Nephron (organoid): Measurements from ENCODE around the gene GALNTL6.
A peak's percentile ranks its signal among the peaks of the same experiment; 100 is the strongest.

ENCODE experiments used
- H3K27ac Mint-ChIP-seq, 3 experiments: 2 replicates each; pipeline ENCODE4 v1.8.0; 2020; ENCODE audit warnings: mixed read lengths in 3 of 3, mild to moderate bottlenecking in 2 of 3, moderate library complexity in 1 of 3
- H3K27me3 Mint-ChIP-seq: 2 replicates; pipeline ENCODE4 v1.8.0; 2021; ENCODE audit warnings: low read depth, mild to moderate bottlenecking, moderate library complexity, mixed read lengths
- H3K36me3 Mint-ChIP-seq: 2 replicates; pipeline ENCODE4 v1.8.0; 2020; ENCODE audit warnings: low read depth, mixed read lengths
- H3K4me1 Mint-ChIP-seq: 2 replicates; pipeline ENCODE4 v1.8.0; 2020; ENCODE audit warnings: mixed read lengths
- H3K4me3 Mint-ChIP-seq, 3 experiments: 2 replicates each; pipeline ENCODE4 v1.8.0; 2020; ENCODE audit warnings: mild to moderate bottlenecking in 3 of 3, mixed read lengths in 3 of 3, moderate library complexity in 2 of 3
- H3K9me3 Mint-ChIP-seq: 2 replicates; pipeline ENCODE4 v1.8.0; 2020; ENCODE audit warnings: mixed read lengths
- TF ChIP-seq, protein P1 (sequence below), 3 experiments: fragments of 200-600 bp; sonication (generic); IDR thresholded peaks; one replicate each; pipeline ENCODE4 v1.5.0; 2021; ENCODE audit warnings: antibody characterized with exemption in 3 of 3; ENCODE audit not compliant: unreplicated experiment in 3 of 3

Gene GALNTL6

DNA sequence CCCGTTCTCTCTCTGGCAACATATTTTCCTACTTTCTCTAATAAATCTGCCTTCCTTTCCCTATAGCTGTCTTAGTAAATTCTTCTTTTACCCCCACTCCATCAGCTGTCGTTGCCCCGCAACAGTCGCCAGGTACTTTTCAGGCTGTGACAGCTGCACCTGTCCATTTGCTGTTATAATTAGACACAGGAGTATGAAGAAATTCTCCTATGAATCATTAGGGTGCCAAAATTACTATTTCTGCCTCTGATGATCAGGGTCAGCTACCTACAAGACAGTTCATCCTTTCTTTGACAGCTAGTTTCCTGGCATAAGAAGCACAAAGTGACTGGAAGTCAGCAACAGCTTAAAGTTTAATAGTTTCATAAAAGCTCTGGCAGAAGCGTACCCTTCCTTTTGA lies 19.5 kb upstream of the GALNTL6 start:
- no peaks in the 10 kb centered on the region for H3K9me3 Mint-ChIP-seq
- TF ChIP-seq, protein P1, sequence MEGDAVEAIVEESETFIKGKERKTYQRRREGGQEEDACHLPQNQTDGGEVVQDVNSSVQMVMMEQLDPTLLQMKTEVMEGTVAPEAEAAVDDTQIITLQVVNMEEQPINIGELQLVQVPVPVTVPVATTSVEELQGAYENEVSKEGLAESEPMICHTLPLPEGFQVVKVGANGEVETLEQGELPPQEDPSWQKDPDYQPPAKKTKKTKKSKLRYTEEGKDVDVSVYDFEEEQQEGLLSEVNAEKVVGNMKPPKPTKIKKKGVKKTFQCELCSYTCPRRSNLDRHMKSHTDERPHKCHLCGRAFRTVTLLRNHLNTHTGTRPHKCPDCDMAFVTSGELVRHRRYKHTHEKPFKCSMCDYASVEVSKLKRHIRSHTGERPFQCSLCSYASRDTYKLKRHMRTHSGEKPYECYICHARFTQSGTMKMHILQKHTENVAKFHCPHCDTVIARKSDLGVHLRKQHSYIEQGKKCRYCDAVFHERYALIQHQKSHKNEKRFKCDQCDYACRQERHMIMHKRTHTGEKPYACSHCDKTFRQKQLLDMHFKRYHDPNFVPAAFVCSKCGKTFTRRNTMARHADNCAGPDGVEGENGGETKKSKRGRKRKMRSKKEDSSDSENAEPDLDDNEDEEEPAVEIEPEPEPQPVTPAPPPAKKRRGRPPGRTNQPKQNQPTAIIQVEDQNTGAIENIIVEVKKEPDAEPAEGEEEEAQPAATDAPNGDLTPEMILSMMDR (IDR thresholded peaks at IDR 0.05; ENCODE audit: unreplicated experiment in 3 of 3): no peak
- H3K27me3 Mint-ChIP-seq: peaks cover 4% of the 10 kb centered on the region

DNA sequence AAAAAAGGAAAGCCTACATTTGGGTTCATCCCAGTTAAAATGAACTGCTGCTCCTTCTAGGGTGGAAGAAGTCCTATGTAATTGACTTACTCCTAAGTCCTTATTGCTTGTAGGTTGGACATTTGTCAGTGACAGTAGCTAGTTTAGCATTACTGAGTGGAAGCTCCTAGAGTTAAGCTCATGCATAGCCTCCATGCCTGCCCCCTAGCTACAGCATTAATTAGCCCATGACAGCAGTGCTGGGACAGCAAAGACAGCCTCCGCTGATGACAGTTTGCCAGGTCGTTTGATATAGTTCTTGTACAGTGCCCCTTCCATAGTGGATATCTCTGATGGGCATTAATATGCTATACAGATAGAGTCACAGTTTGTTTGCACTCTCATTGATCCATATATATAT lies 18.7 kb upstream of the GALNTL6 start:
- Mint-ChIP-seq H3K9me3 (no peaks in the 10 kb centered on the region), H3K4me3 (no peak overlapping the region), H3K27me3 (peaks cover 4% of the 10 kb centered on the region), H3K36me3 (no peaks in the 10 kb centered on the region), H3K27ac (no peak overlapping the region), H3K4me1 (peaks cover 4% of the 10 kb centered on the region)
- TF ChIP-seq, protein P1 (IDR thresholded peaks at IDR 0.05; ENCODE audit: unreplicated experiment in 3 of 3): no peak

More for the DNA sequence above, 19.5 kb upstream of the GALNTL6 start:
- no peaks in the 10 kb centered on the region for H3K36me3 Mint-ChIP-seq
- peaks cover 4% of the 10 kb centered on the region for H3K4me1 Mint-ChIP-seq
- no peak overlapping the region for H3K27ac Mint-ChIP-seq
- no peak overlapping the region for H3K4me3 Mint-ChIP-seq

DNA sequence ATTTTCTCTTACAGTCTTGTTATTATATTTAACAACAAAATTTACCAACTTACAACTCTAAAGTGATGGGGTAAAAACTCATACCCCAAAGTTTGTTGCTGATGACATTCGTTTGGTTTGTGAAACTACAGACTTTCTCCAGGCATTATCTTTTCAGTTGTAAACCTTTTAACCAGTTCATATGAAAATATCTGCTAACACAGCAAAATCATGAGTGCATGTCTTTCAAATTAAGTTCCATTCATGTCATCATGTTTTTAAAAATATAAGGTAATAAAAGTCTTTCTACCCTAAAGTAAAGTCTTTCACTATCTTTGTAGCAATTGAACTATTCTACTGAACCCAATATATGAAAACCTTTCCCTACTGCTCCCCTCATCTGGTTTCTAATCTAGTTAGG lies 3.4 kb upstream of the GALNTL6 start:
- no peaks in the 10 kb centered on the region for H3K36me3 Mint-ChIP-seq
- TF ChIP-seq, protein P1 (IDR thresholded peaks at IDR 0.05; ENCODE audit: unreplicated experiment in 3 of 3): no peak
- peaks cover 46% of the 10 kb centered on the region for H3K27me3 Mint-ChIP-seq
- no peaks in the 10 kb centered on the region for H3K9me3 Mint-ChIP-seq
- H3K4me1 Mint-ChIP-seq: peaks cover 14% of the 10 kb centered on the region
- H3K4me3 Mint-ChIP-seq: no peak overlapping the region
- no peak overlapping the region for H3K27ac Mint-ChIP-seq

DNA sequence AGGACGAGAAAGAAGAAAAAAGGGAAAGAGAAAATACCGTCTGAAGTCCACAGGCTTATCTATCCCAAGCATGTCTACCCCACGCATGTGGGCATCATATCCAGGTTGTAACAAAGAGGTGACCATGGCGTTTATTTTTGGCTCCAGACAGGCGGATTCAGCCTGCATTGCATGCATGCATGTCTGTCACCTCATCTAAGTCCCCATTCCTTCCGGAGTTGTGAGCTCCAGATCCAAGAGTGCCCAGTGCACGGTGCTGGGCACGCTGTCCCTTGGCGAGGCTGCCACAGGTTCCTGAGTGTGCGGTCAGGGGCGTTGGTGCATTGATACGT lies 905 bp upstream of the GALNTL6 start:
- H3K4me3 Mint-ChIP-seq: peak overlapping the region; percentile 83 to 93 (median 83)
- no peak overlapping the region for H3K27ac Mint-ChIP-seq
- H3K36me3 Mint-ChIP-seq: no peaks in the 10 kb centered on the region
- H3K9me3 Mint-ChIP-seq: no peaks in the 10 kb centered on the region
- H3K4me1 Mint-ChIP-seq: peaks cover 14% of the 10 kb centered on the region
- TF ChIP-seq, protein P1 (IDR thresholded peaks at IDR 0.05; ENCODE audit: unreplicated experiment in 3 of 3): no peak
- H3K27me3 Mint-ChIP-seq: peaks cover 60% of the 10 kb centered on the region

DNA sequence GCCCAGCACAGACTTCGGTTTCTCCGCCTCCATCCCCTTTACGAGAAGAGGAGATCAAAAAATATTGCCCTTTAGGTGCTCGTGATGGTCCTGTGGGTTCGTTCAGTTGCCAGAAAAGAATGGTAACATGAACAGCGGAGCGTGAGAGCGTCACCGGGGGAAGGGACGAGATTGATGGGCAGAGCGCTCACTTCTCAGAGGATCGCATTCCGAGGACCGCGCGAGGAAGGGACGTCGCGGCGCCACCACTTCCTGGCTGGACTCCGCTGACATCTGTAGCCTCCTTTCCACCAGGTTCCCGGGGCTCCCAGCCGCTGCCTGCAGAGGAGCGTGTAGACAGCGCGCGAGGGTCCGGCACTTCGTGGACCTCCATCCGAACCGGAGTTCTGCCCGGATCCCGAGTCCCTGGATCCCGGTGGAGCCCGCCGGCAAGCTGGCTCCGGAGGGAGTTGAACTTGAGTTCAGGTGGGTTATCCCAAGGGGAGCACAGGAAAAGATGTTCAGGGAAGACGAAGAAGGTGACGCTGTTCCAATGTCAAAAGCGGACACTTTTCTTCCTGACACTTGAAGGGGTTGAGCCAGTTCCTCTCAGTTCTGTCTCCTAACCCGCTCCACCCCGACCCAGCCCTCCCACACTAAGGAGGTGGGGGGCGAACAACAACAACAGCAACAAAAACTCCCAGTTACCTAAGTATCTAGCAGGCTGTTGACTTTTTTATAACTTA lies 484 bp downstream of the GALNTL6 start:
- H3K4me3 Mint-ChIP-seq: peak overlapping the region; percentile 83 to 93 (median 88)

More for the DNA sequence above, 484 bp downstream of the GALNTL6 start:
- Mint-ChIP-seq H3K36me3 (no peaks in the 10 kb centered on the region), H3K27ac (no peak overlapping the region), H3K4me1 (peaks cover 14% of the 10 kb centered on the region), H3K9me3 (no peaks in the 10 kb centered on the region), H3K27me3 (peaks cover 60% of the 10 kb centered on the region)
- TF ChIP-seq, protein P1 (IDR thresholded peaks at IDR 0.05; ENCODE audit: unreplicated experiment in 3 of 3): no peak
